Muscle of arm (tissue), 14 donors: Measurements from ENCODE around the gene EIF4A2. TPM values are rescaled to one million over a fixed set of nuclear protein-coding genes. Genes with fewer than 3 reads are reported as not detected.

ENCODE experiments used
- DNase-seq: peaks from one replicate; pipeline ENCODE4 v3.0.0-alpha.2; 2013
- long read RNA-seq, 11 donors: transcript quantifications; one replicate each; lab custom pipeline, GENCODE V29; 2026
- polyA plus RNA-seq, 12 donors: library from polyadenylated mRNA; unstranded; fragments of 120-200 nt; gene quantifications; one replicate each; pipeline ENCODE4 v1.2.1, GENCODE V29; 2013; ENCODE audit not compliant: insufficient read length in 12 of 12

Gene EIF4A2
- 100 to 1,000 TPM in 11 of 12 donors, not detected in 1; 447 to 655 (median 578) TPM for polyA plus RNA-seq
- long read RNA-seq, donor 1, transcript EIF4A2-208 (4 exons, 600 nt): minor isoform, 18 of 241 reads
- long read RNA-seq, donor 1, transcript EIF4A2-203 (10 exons, 1,751 nt): minor isoform, 20 of 241 reads
- long read RNA-seq, donor 1, transcript EIF4A2-201 (11 exons, 1,919 nt): major isoform, 99 of 241 reads
- long read RNA-seq, donor 1, transcript EIF4A2-205 (11 exons, 1,889 nt): minor isoform, 36 of 241 reads
- long read RNA-seq, donor 1, partial matches to known transcripts: 32 of 241 reads
- long read RNA-seq, donor 1, other reads (novel, unspliced or antisense): 8 of 241 reads
- long read RNA-seq, donor 2, transcript EIF4A2-203 (10 exons, 1,751 nt): minor isoform, 19 of 365 reads
- long read RNA-seq, donor 2, transcript EIF4A2-208 (4 exons, 600 nt): minor isoform, 7 of 365 reads
- long read RNA-seq, donor 2, transcript EIF4A2-201 (11 exons, 1,919 nt): major isoform, 187 of 365 reads
- long read RNA-seq, donor 2, transcript EIF4A2-205 (11 exons, 1,889 nt): minor isoform, 58 of 365 reads
- long read RNA-seq, donor 2, partial matches to known transcripts: 51 of 365 reads
- long read RNA-seq, donor 2, other reads (novel, unspliced or antisense): 25 of 365 reads
- long read RNA-seq, donor 3, transcript EIF4A2-201 (11 exons, 1,919 nt): major isoform, 49 of 162 reads
- long read RNA-seq, donor 3, transcript EIF4A2-205 (11 exons, 1,889 nt): minor isoform, 22 of 162 reads
- long read RNA-seq, donor 3, partial matches to known transcripts: 78 of 162 reads
- long read RNA-seq, donor 3, other reads (novel, unspliced or antisense): 0 of 162 reads
- long read RNA-seq, donor 4, transcript EIF4A2-201 (11 exons, 1,919 nt): major isoform, 42 of 71 reads
- long read RNA-seq, donor 4, transcript EIF4A2-205 (11 exons, 1,889 nt): minor isoform, 14 of 71 reads
- long read RNA-seq, donor 4, transcript EIF4A2-208 (4 exons, 600 nt): minor isoform, 5 of 71 reads
- long read RNA-seq, donor 4, partial matches to known transcripts: 0 of 71 reads
- long read RNA-seq, donor 4, other reads (novel, unspliced or antisense): 0 of 71 reads
- long read RNA-seq, donor 5, transcript EIF4A2-205 (11 exons, 1,889 nt): minor isoform, 90 of 447 reads
- long read RNA-seq, donor 5, transcript EIF4A2-203 (10 exons, 1,751 nt): minor isoform, 12 of 447 reads
- long read RNA-seq, donor 5, transcript EIF4A2-201 (11 exons, 1,919 nt): major isoform, 207 of 447 reads
- long read RNA-seq, donor 5, partial matches to known transcripts: 71 of 447 reads
- long read RNA-seq, donor 5, other reads (novel, unspliced or antisense): 52 of 447 reads
- long read RNA-seq, donor 6, transcript EIF4A2-201 (11 exons, 1,919 nt): major isoform, 51 of 105 reads
- long read RNA-seq, donor 6, transcript EIF4A2-205 (11 exons, 1,889 nt): minor isoform, 26 of 105 reads
- long read RNA-seq, donor 6, partial matches to known transcripts: 10 of 105 reads
- long read RNA-seq, donor 6, other reads (novel, unspliced or antisense): 6 of 105 reads
- long read RNA-seq, donor 7, transcript EIF4A2-207 (10 exons, 1,729 nt): minor isoform, 5 of 90 reads
- long read RNA-seq, donor 7, transcript EIF4A2-203 (10 exons, 1,751 nt): minor isoform, 10 of 90 reads
- long read RNA-seq, donor 7, transcript EIF4A2-205 (11 exons, 1,889 nt): minor isoform, 11 of 90 reads
- long read RNA-seq, donor 7, transcript EIF4A2-201 (11 exons, 1,919 nt): major isoform, 55 of 90 reads
- long read RNA-seq, donor 7, partial matches to known transcripts: 0 of 90 reads
- long read RNA-seq, donor 7, other reads (novel, unspliced or antisense): 0 of 90 reads
- long read RNA-seq, donor 8, full-length matches to known transcripts: 261 of 337 reads
- long read RNA-seq, donor 8, partial matches to known transcripts: 59 of 337 reads
- long read RNA-seq, donor 8, other reads (novel, unspliced or antisense): 17 of 337 reads
- long read RNA-seq, donor 9, full-length matches to known transcripts: 105 of 112 reads
- long read RNA-seq, donor 9, partial matches to known transcripts: 7 of 112 reads
- long read RNA-seq, donor 9, other reads (novel, unspliced or antisense): 0 of 112 reads
- long read RNA-seq, donor 10, transcript EIF4A2-207 (10 exons, 1,729 nt): minor isoform, 7 of 261 reads
- long read RNA-seq, donor 10, transcript EIF4A2-205 (11 exons, 1,889 nt): minor isoform, 57 of 261 reads
- long read RNA-seq, donor 10, transcript EIF4A2-203 (10 exons, 1,751 nt): minor isoform, 12 of 261 reads
- long read RNA-seq, donor 10, transcript EIF4A2-201 (11 exons, 1,919 nt): major isoform, 129 of 261 reads
- long read RNA-seq, donor 10, partial matches to known transcripts: 25 of 261 reads
- long read RNA-seq, donor 10, other reads (novel, unspliced or antisense): 14 of 261 reads
- long read RNA-seq, donor 11, transcript EIF4A2-203 (10 exons, 1,751 nt): minor isoform, 16 of 236 reads
- long read RNA-seq, donor 11, transcript EIF4A2-205 (11 exons, 1,889 nt): minor isoform, 46 of 236 reads
- long read RNA-seq, donor 11, transcript EIF4A2-208 (4 exons, 600 nt): minor isoform, 5 of 236 reads
- long read RNA-seq, donor 11, transcript EIF4A2-201 (11 exons, 1,919 nt): major isoform, 122 of 236 reads
- long read RNA-seq, donor 11, partial matches to known transcripts: 18 of 236 reads
- long read RNA-seq, donor 11, other reads (novel, unspliced or antisense): 11 of 236 reads

DNA sequence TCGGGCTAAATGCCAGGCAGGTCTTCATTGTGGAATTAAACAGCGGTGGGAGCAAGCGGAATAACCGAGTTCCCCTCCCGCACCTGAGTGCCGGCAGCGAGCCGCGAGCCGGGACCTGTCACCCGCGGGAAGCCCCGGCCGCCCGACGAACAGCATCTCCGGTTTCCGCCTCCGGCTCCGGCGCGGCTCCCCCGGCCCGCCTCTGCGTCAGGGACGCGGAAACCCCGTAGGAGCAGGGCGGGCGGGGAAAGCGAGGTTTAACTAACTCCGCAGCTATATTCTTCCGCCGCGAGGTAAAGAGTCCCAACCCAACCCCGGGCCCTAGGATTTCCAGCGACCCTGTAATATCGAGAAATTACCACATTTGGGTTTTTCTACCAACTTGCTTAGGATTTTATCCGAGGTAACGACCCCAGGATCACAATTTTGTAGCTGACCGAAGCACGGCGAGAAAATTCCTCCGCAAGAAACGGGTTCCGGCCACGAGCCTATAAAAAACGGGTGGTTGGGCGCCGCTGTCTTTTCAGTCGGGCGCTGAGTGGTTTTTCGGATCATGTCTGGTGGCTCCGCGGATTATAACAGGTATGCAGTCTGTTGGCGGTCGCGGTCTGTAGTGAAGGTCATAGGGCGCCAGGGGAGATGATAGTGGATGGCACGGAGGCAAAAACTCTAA lies at the start of gene EIF4A2:
Gene EIF4A2, plus strand, starts transcription at position 520 of the 673 bp plus-strand sequence. Its CDS starts 34 bp downstream, at position 554.
- peak; percentile 93 for DNase-seq

DNA sequence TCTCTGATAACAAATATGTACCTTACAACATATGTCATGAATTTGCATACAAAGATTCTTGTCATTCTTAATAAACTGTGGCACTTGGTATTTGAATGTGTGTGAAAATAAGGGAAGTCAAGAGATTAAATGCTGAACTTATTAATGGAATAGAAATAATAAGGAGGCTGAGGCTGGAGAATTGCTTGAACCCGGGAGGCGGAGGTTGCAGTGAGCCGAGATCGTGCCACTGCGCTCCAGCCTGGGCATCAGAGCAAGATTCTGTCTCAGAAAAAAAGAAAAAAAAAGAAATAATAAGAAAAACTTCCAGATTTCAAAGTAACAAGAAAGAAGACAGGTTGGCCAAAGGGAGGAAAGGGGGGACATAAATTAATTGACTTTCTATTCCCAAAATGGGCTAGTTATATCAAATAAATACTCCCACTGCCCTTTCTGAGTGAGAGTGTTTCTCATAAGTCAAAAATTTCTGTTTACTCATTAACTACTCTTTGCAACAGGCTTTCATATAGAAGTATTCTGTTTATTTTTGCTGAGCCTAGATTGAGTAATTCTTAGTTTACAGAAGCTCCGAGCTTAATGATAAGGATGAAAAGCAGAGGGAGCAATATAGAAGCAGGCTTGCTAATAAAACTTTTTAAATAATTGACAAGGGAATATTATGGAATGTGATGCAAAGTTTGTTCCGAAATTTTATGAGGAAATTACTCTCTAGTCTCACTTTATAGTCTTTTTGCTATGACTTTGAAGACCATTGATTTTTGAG lies 40.6 kb upstream of the EIF4A2 start:
- no peak for DNase-seq

DNA sequence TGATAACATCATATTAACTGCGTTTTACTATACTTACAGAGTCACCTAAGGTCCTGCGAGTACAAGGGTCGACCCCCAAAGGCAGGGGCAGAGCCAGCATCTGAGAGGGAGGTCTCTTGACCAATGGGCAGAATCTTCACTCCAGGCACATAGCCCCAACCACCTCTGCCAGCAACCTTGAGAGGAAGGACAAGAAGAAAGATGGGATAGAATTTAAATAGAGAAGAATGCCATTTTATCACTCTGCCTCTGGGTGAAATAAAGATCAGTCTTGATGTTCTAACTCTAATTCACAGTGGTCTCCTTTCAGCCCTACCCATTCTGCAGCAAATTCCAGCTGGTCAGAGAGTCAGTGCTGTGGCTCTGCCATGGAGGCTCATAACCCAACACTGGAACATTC lies 39.7 kb upstream of the EIF4A2 start:
- no peak for DNase-seq

DNA sequence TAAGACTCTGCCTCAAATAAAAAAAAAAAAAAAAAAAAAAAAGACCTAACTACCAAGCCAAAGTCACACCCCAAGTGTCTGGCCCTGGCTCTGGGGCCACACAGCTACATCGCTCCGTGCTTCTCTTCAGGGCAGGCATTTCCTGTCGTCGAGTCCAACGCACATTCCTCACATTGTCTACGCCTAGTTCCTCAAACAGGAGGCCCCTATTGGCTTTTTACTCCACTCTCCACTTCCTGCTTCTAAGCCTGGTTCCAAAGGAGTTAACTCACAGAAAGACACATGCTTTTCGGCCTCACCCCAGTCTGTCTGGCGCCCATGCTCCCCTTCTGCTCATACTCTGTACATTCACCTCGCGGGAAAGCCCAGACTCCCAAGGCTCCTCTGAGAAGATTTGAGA lies 37.4 kb upstream of the EIF4A2 start:
- DNase-seq: peak; percentile 21

DNA sequence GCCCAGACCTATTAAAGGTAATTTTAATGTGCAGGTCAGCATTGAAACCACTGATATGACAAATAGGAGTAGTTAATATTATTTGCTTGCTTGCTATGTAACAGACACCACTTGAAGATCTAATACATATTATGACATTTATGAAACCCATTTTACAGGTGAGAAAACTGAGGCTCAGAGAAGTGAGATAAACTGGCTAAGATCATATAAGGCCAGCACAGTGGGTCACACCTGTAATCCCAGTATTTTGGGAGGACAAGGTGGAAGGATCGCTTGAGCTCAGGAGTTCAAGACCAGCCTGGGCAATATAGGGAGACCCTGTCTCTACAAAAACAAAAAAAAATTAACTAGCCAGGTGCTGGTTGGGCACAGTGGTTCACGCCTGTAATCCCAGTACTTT lies 33.1 kb upstream of the EIF4A2 start:
- DNase-seq: no peak

DNA sequence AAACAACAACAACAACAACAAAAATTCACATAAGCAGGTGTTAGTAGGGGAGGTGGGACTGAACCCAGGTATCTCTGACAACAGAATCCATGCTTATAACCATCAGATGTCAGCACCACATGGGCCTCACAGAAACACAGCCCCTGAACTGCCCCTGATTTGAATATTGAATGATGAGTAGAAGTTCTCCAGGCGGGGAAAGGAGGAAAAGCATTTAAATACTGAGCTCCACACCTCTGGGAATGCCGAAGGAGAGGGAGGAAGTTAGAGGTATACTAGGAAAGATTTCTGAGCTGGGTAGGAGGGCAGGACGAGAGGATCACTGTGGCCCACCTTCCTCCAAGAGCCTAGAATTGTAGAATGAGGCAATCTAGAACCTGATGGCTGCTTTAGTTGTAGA lies 31.9 kb upstream of the EIF4A2 start:
- no peak for DNase-seq

DNA sequence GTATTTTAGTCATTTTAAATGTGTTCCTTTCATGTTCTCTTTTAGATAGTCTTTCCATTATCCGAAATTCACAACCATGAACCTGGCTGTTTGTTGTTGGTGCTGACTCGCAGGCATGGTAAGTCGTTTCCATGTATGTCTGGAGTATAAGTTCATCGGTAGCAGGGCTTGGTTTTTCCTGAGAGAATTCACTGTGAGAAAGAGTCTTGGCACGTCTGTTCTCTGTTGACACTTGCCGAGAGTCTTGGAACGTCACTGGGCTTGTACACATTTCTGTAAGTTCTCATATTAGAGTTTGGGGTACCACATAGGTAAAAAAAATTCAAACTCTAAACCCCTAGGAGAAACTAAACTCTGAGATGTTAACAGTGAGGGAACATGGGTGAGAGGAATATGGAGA lies 29.4 kb upstream of the EIF4A2 start:
- no peak for DNase-seq

DNA sequence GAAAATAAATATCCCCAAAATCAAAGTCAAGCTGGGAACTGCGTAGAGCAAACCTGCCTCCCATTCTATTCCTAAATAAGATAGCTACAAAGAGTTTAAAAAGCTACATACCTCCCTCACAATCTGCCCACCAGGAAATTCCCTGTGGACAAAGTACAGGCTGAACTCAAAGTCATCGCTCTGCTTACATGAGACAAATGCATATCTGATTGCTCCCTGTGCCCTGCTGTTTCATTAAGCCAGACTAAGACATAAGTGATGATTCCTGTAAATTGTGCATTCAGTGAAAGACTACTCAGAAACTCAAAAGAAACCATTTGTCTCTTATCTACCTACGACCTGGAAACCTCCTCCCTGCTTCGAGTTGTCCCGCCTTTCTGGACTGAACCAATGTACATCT lies 28.5 kb upstream of the EIF4A2 start:
- no peak for DNase-seq

DNA sequence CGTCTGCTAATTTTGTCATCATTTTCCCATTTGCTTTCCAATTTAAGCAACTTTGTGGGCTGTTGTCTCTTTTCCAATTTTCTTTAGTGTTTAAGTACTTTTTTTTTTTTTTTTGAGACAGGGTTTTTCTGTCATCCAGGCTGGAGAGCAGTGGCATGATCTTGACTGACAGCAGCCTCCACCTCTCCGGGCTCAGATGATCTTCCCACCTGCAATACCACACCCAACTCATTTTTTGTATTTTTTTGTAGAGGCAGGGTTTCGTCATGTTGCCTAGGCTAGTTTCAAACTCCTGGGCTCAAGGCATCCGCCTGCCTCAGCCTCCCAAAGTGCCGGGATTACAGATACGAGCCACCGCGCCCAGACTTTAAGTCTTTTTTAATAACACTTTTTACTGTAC lies 26.2 kb upstream of the EIF4A2 start:
- no peak for DNase-seq

DNA sequence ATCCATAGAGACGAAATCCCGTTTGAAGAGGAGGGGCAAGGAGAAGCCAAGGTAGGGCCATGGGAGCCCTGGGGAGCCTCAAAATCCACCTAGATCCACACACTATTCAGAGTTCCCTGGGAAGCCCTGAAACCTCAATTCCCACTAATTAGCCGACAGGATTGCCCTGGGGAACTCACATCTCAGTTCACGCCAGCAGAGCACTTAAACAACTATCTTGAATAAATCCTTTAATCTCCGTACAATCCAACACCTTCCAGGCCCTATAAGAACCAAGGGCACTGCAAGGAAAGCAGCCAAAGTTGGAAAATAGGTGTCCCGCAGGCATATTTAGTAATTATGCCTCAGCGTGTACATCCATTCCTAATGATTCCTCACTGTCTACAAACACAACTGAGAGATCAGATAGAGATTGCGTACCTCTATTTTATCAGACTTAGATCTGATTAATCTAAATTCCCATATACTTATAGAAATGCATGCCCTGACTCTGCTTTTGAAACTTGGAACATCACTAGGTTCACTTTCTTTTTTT lies 25.6 kb upstream of the EIF4A2 start:
- DNase-seq: no peak

DNA sequence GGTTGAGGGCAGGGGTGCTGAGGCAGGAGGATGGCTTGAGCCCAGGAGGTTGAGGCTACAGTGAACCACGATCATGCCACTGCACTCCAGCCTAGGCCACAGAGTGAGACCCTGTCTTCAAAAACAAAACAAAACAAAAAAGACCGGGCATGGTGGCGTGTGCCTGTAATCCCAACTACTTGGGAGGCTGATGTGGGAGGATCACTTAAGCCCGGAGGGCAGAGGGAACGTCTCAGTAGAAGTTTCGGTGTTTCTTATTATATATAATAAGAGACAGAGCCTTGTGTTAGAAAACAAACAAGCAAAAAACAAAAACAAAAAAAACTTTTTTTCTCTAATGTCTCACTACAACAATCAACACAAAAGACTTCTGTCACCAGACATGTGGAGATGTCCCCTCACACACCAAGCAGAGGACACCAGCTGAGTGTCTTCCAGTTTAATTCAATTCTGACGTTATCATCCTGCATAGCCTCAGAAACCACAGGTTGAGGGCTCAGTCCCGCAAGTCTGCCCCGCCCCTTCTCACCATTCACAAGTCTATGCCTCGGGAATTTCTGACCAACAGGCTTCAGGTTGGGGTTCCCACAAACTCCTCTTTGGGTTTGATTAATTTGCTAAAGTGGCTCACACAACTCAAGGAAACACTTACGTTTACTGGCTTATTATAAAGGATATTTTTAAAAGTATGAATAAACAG lies 24.0 kb upstream of the EIF4A2 start:
- DNase-seq: no peak

DNA sequence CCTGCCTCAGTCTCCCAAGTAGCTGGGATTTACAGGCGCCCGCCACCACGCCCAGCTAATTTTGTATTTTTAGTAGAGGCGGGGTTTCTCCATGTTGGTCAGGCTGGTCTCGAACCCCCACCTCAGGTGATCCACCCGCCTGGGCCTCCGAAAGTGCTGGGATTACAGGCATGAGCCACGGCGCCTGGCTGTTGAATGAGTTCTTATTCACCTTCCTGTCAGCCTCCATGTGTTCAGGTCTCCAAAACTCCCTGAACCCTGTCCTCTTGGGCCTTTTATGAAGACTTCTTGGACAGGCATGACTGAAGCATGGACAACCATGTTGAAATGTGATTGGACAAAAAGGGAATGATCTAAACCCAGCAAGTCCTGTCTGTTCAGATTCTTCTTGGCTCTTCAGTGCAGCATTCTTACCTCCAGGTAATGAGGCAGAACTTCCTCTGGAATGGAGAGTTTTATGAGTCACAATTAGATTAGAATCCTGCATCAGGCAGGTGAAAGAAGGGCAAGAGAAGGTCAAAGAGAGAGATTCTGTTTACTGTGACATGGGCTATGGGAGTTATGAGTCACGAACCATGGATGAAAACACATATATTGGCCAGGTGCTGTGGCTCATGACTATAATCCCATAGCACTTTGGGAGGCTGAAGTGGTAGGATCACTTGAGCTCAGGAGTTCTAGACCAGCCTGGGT lies 23.1 kb upstream of the EIF4A2 start:
- DNase-seq: no peak

DNA sequence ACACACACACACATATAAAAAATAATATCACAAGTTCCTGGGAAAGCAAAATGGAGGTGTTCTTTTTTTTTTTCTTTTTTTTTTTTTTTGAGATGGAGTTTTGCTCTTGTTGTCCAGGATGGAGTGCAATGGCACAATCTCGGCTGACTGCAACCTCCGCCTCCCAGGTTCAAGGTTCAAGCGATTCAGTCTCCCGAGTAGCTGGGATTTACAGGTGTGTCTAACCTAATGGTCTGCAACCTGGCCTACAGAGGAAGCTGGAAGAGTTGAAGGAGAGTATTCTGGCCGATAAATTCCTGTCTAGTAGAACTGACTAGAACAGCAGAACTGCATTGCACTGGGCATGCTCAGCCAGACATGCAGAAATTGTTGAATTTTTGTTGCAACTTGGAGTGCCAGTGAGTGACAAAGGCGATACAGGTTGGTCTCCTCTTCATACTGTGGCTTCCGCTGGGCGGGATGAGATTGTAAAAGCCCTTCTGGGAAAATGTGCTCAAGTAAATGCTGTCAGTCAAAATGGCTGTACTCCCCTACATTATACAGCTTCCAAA lies 22.4 kb upstream of the EIF4A2 start:
- no peak for DNase-seq

DNA sequence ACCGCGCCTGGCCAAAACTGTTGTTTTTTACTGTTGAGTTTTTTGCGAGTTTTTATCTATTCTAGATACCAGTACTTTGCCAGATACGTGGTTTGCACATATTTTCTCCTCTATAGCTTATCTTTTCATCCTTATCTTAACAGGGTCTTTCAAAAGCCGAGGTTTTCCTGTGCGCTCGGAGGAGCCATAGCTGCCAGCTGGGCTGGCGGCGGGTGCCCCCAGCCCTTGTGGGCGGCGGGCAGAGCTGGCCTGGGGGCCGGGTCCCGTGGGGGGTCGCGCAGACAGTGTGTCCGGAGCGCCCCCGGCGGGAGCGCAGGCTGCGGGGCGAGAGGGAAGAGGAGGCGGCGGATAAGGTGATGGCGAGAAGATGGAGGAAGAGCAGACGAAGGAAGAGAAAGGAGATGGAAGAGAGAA lies 11.1 kb upstream of the EIF4A2 start:
- DNase-seq: no peak

DNA sequence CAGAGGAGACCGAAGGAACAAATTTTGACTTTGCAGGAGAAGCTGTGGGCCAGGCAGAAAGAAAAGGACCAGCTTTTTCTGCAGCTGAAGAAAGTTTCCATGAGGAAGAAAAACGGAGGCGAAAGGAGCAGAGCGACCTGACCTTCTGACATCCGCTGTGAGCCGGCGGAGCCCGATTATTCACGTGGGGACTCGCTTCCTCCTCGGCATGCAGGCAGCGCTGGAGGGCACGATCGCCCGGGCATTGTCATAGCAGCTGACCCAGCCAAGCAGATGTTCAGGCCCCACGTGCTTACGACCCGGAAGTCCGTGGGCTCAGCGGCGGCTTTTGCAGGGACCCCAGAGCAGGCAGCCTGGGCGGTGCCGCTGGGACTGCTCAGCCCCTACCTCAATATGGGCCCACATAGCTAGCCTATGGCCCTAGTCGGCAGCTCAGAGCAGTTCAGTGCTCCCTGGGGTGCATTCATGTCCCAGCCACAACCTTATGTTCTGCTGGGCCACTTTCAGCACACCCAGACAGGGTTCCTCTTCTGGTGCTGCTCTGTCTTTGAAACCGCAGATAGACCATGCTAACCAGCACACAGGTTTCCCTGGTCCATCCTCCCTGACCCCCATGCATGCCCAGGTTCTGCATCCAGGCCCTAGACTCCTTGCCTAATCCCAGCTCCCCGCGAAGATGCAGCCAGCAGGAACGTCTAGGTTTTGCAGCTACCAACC lies 10.5 kb upstream of the EIF4A2 start:
- DNase-seq: peak; percentile 51
